Common myeloid progenitor, CD34-positive (primary cell): ENCODE results near the gene TMEM81.
A peak's percentile ranks its signal among the peaks of the same experiment; 100 is the strongest.

ENCODE experiments used
- CTCF ChIA-PET: fragments of 350-600 bp; sonication (Branson Sonifier 250); formaldehyde crosslinking; loops from one replicate; lab custom pipeline; 2021; ENCODE audit warnings: antibody characterized with exemption; lab: Charles Lee
- POLR2A ChIA-PET: fragments of 350-600 bp; sonication (Branson Sonifier 250); formaldehyde crosslinking; loops from one replicate; lab custom pipeline; 2021; ENCODE audit warnings: antibody characterized with exemption; lab: Charles Lee
- DNase-seq, 3 donors: peaks; one replicate each; pipeline versions ENCODE4 v3.0.0 to v3.0.0-alpha.2; 2013
- H3K27ac ChIP-seq, 2 experiments: 1 replicate in 1 of 2; 2 replicates in 1 of 2; pipeline ENCODE4 v1.7.0; 2013; ENCODE audit warnings: inconsistent platforms in 2 of 2, low read length in 2 of 2, mild to moderate bottlenecking in 2 of 2, low read depth in 1 of 2, moderate library complexity in 1 of 2; ENCODE audit not compliant: severe bottlenecking in 2 of 2, insufficient read depth in 1 of 2, poor library complexity in 1 of 2
- H3K27me3 ChIP-seq, 5 experiments: replicated peaks in 2 of 5; 1 replicate in 3 of 5; 2 replicates in 2 of 5; pipeline versions ENCODE4 v1.6.1 to v1.7.0; 2013; ENCODE audit warnings: low read length in 4 of 5, mild to moderate bottlenecking in 2 of 5, moderate library complexity in 2 of 5, inconsistent platforms in 1 of 5; ENCODE audit not compliant: insufficient read depth in 5 of 5, control insufficient read depth in 4 of 5
- H3K36me3 ChIP-seq, 4 experiments: 1 replicate in 2 of 4; 2 replicates in 2 of 4; pipeline versions ENCODE4 v1.6.1 to v1.7.0; 2013; ENCODE audit warnings: low read length in 3 of 4, control low read depth in 1 of 4, mild to moderate bottlenecking in 1 of 4; ENCODE audit not compliant: control insufficient read depth in 4 of 4, insufficient read depth in 4 of 4
- H3K4me1 ChIP-seq, 4 experiments: 1 replicate in 3 of 4; 2 replicates in 1 of 4; pipeline versions ENCODE4 v1.6.1 to v1.7.1; 2013; ENCODE audit warnings: low read length in 3 of 4, mild to moderate bottlenecking in 3 of 4, control low read depth in 1 of 4, inconsistent platforms in 1 of 4, moderate library complexity in 1 of 4; ENCODE audit not compliant: control insufficient read depth in 4 of 4, insufficient read depth in 4 of 4; ENCODE audit errors: control extremely low read depth in 1 of 4
- H3K4me3 ChIP-seq, 7 experiments: 1 replicate in 4 of 7; 2 replicates in 3 of 7; pipeline versions ENCODE4 v1.5.1 to v1.7.0; 2013; ENCODE audit warnings: mild to moderate bottlenecking in 7 of 7, low read length in 6 of 7, moderate library complexity in 6 of 7, inconsistent platforms in 2 of 7, low read depth in 2 of 7, control low read depth in 1 of 7; ENCODE audit not compliant: insufficient read depth in 4 of 7, control insufficient read depth in 1 of 7; ENCODE audit errors: extremely low read depth in 1 of 7
- H3K9me3 ChIP-seq, 5 experiments: 1 replicate in 4 of 5; 2 replicates in 1 of 5; pipeline versions ENCODE4 v1.6.1 to v1.7.1; 2013; ENCODE audit warnings: low read length in 4 of 5, mild to moderate bottlenecking in 2 of 5, inconsistent platforms in 1 of 5, low read depth in 1 of 5, moderate library complexity in 1 of 5; ENCODE audit not compliant: control insufficient read depth in 4 of 5, insufficient read depth in 2 of 5; ENCODE audit errors: control extremely low read depth in 1 of 5
- WGBS: methylation state at CpG from one replicate; pipeline ENCODE4 v1.1.5; 2013; ENCODE audit not compliant: insufficient coverage; 5-methylcytosine and 5-hydroxymethylcytosine counted together

The TMEM81 gene

DNA sequence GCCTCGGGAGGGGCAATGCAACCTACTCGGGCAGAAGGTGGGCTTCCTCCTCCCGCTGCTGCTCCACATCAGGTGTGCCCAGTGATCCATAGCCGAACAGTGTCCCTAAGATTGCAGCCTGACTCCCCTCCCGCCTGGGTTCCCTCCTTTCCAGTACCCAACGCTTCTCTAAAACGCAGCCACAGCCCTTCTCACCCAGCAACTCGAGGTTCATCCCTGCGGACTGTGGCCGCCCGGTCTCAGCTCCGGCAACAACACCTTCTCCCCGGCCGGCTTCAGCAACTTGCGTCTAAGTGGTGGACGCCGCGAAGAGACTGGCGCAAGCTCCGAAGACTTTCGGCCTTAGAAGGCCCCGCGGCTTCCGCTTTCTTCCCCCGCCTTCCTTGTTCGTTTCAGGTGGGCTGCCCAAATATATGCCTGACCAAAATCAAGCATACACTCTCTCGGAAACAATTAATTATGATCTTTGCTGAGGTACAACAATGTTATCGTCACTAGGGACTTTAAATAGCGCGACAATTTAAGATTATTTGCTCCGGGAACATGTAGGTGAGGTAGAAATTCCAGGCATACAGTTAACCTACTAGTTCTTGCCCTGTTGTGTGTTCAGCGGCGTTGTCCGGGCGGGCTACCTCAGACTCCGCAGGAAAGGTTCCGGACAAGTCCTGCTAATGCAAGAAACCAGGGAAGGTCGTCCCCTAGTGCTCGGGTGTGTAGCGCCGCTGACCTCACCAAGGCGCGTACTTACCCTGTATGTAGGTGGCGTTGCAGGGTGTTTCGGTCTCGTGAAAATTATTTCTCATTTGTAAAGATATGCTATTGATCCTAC, 37.6 kb upstream of the TMEM81 start, which contains the start of gene RBBP5:
RBBP5 (minus strand) TSS at position 319 of the 829 bp plus-strand sequence; CDS start at position 214, 105 bp downstream.
- ChIA-PET POLR2A (interaction anchor here (0.9 to 1.5 kb wide), 3 partner anchors 12 to 22 kb away, joined by 3 to 6 read pairs (median 4); no protein-coding TSS in a partner anchor), CTCF (interaction anchor here (0.5 to 3.9 kb wide), 18 partner anchors 9 to 1492 kb away, joined by 3 to 30 read pairs (median 4); no protein-coding TSS in a partner anchor)
- H3K9me3 ChIP-seq = no peaks in the 10 kb centered on the region

DNA sequence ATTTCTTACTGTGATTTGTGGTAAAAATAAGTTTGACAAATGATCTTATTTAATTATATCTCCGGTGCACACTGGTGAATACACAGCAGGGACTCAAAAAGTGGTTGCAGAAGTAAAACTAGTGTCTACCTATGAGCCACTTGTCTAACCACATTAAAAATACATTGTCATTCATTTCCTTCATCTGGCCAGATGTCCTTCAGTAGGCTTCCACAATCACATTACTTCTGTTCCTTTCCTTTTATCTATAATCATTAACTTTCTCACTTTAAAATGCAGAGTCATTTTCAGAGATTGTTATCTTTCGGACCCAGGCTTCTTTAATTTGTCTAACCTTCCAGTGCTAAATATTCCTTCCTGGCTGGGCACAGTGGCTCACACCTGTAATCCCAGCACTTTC, 34.5 kb upstream of the TMEM81 start:
- H3K27me3 ChIP-seq = no peaks in the 10 kb centered on the region
- no peaks in the 10 kb centered on the region for H3K9me3 ChIP-seq
- ChIA-PET CTCF (interaction anchor here (1.0 to 1.6 kb wide), 2 partner anchors 28 to 133 kb away, joined by 3 to 4 read pairs; no protein-coding TSS in a partner anchor), POLR2A (no interaction called here)
- no peak overlapping the region for H3K4me3 ChIP-seq
- DNase-seq = peak in 2 of 3 donors; percentile 70 to 81
- no peak overlapping the region for H3K27ac ChIP-seq
- H3K4me1 ChIP-seq = peaks cover 10 to 42% (median 32%) of the 10 kb centered on the region in 4 experiments
- WGBS = 0% methylated on average over 2 of the region's 2 CpGs
- peaks cover 2 to 19% (median 8%) of the 10 kb centered on the region in 4 experiments for H3K36me3 ChIP-seq

More for the DNA sequence above, 37.6 kb upstream of the TMEM81 start, which contains the start of gene RBBP5:
- peak; percentile 98 to 99 (median 98) for DNase-seq
- Histone ChIP-seq H3K36me3 (no peaks in the 10 kb centered on the region), H3K27me3 (no peaks in the 10 kb centered on the region), H3K4me3 (peak within 1 kb of the TSS; percentile 80 to 100 (median 97)), H3K4me1 (peaks cover 10 to 42% (median 32%) of the 10 kb centered on the region in 4 experiments), H3K27ac (peak within 1 kb of the TSS; percentile 99 to 100)
- under 1% methylated on average over 32 of the region's 46 CpGs for WGBS

DNA sequence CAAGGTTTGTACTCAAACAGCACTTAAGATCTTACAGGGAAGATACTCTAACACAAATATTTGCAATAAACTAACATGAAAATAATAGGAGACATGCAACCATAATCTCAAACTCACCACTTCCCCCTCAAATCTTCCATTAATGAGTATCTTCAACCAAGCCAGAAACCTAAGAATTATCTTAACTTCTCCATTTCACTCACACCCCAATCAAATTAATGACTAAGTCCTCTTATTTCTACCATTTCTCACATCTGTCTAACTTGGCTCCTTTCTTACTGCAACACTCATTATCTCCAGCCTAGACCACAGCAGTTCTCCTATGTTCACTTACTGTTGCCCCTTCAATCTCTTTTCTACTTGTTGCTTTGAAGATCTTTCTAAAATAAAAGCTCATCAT, 27.1 kb upstream of the TMEM81 start:
- CTCF ChIA-PET = interaction anchor here (0.9 to 1.5 kb wide), 5 partner anchors 9 to 47 kb away, joined by 3 to 6 read pairs (median 3); no protein-coding TSS in a partner anchor
- Histone ChIP-seq H3K9me3 (no peaks in the 10 kb centered on the region), H3K27me3 (no peaks in the 10 kb centered on the region), H3K4me3 (no peak overlapping the region), H3K27ac (no peak overlapping the region), H3K4me1 (no peaks in the 10 kb centered on the region), H3K36me3 (peaks cover 8 to 38% (median 28%) of the 10 kb centered on the region in 4 experiments)
- POLR2A ChIA-PET = no interaction called here
- DNase-seq = peak in 2 of 3 donors; percentile 23 to 48

DNA sequence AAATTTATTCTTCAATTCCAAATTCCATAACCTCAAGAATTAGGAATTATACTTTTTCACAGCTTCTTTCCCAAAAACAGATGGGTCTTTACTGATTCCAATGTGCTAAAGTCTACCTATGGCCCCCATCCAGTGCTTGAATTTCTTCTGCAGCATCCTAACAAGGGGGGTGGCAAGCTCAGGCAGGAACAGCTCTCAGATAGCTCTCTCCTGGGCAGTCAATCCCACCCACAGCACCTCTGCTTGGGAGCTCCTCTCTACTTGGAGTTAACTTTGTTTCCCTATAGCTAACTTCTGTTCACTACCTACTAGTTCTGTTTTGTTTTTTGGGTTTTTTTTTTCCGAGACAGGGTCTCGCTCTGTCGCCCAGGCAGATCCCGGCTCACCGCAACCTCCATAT, 25.5 kb upstream of the TMEM81 start:
- H3K9me3 ChIP-seq = no peaks in the 10 kb centered on the region
- CTCF ChIA-PET = interaction anchor here (0.7 to 2.6 kb wide), 4 partner anchors 10 to 48 kb away, joined by 3 to 9 read pairs (median 6); no protein-coding TSS in a partner anchor
- no peaks in the 10 kb centered on the region for H3K27me3 ChIP-seq
- WGBS = 85% methylated on average over 5 of the region's 5 CpGs
- DNase-seq = no peak
- H3K4me3 ChIP-seq = no peak overlapping the region
- POLR2A ChIA-PET = interaction anchor here (0.7 to 2.3 kb wide), 2 partner anchors 10 to 12 kb away, joined by 5 to 6 read pairs; partner anchors contain the start of gene RBBP5
- peaks cover 6 to 48% (median 32%) of the 10 kb centered on the region in 4 experiments for H3K36me3 ChIP-seq
- no peak overlapping the region for H3K27ac ChIP-seq
- H3K4me1 ChIP-seq = no peaks in the 10 kb centered on the region

DNA sequence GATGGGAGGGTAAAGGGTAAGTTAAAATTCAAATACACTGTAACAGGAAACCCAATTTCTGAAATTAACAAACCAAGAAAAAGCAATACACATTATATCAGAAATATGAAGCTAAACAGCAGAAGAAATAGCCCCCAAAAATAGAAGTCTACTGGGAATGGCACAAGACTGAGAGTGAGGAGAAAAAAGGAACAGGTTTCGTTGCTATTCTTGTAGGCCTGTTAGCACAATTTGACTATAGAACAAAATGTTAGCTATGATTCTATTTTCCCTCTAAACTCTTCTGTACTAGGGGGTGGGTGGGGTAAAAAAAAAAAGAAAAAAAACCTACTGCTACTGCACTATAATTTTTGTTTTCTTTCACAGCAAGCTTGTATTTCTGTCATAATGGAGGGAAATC, 25.0 kb upstream of the TMEM81 start:
- no peak for DNase-seq
- CTCF ChIA-PET = interaction anchor here (1.8 to 2.6 kb wide), 3 partner anchors 11 to 47 kb away, joined by 4 to 9 read pairs (median 8); no protein-coding TSS in a partner anchor
- POLR2A ChIA-PET = interaction anchor here (0.7 to 2.3 kb wide), 2 partner anchors 11 to 12 kb away, joined by 5 to 6 read pairs; partner anchors contain the start of gene RBBP5

DNA sequence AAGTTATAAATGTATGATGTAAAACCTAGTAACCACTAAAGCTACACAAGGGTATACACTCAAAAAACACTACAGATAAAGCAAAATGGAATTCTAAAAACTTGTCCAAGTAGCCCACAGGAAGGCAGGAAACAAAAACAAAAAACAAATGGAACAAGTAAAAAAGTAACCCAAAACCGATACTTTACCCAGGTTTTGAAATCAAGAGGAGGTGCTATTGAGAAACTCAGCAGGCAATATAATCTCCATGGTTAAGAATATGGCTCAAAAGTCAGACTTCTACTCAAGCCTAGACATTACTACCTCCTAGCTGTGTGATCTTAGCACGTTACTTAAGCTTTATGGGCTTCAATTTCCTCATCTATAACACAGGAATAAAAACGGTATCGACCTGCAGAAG, 24.2 kb upstream of the TMEM81 start:
- ChIA-PET CTCF (interaction anchor here (1.2 to 2.6 kb wide), 4 partner anchors 11 to 46 kb away, joined by 4 to 9 read pairs (median 6); no protein-coding TSS in a partner anchor), POLR2A (interaction anchor here (2.3 kb wide), 1 partner anchor 13 kb away, joined by 6 read pairs; the partner anchor contains the start of gene RBBP5)
- Histone ChIP-seq H3K27me3 (no peaks in the 10 kb centered on the region), H3K4me3 (no peak overlapping the region), H3K27ac (no peak overlapping the region), H3K36me3 (peaks cover 5 to 51% (median 31%) of the 10 kb centered on the region in 4 experiments), H3K9me3 (no peaks in the 10 kb centered on the region), H3K4me1 (no peaks in the 10 kb centered on the region)
- DNase-seq = no peak
- 100% methylated on average over 1 of the region's 4 CpGs for WGBS

More for the DNA sequence above, 25.0 kb upstream of the TMEM81 start:
- Histone ChIP-seq H3K4me1 (no peaks in the 10 kb centered on the region), H3K9me3 (no peaks in the 10 kb centered on the region), H3K27me3 (no peaks in the 10 kb centered on the region), H3K36me3 (peaks cover 5 to 48% (median 30%) of the 10 kb centered on the region in 4 experiments), H3K27ac (peak overlapping the region in 1 of 2 experiments; percentile 17), H3K4me3 (no peak overlapping the region)
- WGBS = no CpG with 5 or more reads among the region's 1 CpG
